Right cardiac atrium (tissue), 5 donors: ENCODE data around the gene SYNPO2. TPM values are rescaled to one million over a fixed set of nuclear protein-coding genes. Genes with fewer than 3 reads are reported as not detected.
"Not testable (repeated sequence)": the region's sequence is repeated elsewhere in the genome, so short reads cannot be mapped to it uniquely, and the experiment has no call there.

Source experiments
- ATAC-seq, 2 donors: fragments of 200-7000 bp; cut with Tn5 transposase; one replicate each; pipeline versions ENCODE4 v1.8.0 to v1.9.1; 2020; ENCODE audit warnings: moderate library complexity in 2 of 2, mild to moderate bottlenecking in 1 of 2
- DNase-seq, 3 donors: peaks; one replicate each; pipeline ENCODE4 v3.0.0-alpha.2; 2020
- H3K27ac ChIP-seq: one replicate; pipeline ENCODE4 v1.5.1; 2013; ENCODE audit warnings: mild to moderate bottlenecking, low read length, control low read depth, moderate library complexity
- H3K27me3 ChIP-seq: one replicate; pipeline ENCODE4 v1.6.1; 2013; ENCODE audit not compliant: control insufficient read depth, insufficient read depth
- H3K4me1 ChIP-seq: one replicate; pipeline ENCODE4 v1.6.1; 2013; ENCODE audit warnings: low read length; ENCODE audit not compliant: control insufficient read depth, insufficient read depth
- H3K4me3 ChIP-seq: one replicate; pipeline ENCODE4 v1.5.1; 2013; ENCODE audit warnings: low read length, control low read depth
- H3K9me3 ChIP-seq: one replicate; pipeline ENCODE4 v1.6.1; 2013; ENCODE audit warnings: low read length; ENCODE audit not compliant: control insufficient read depth
- WGBS: extraction: QIAGEN DNeasy Blood & Tissue Kit; methylation state at CpG from one replicate; pipeline ENCODE4 v1.1.7; 2013; 5-methylcytosine and 5-hydroxymethylcytosine counted together
- intact Hi-C, 4 donors: fragments of 100-400 bp; cut with DNase I; formaldehyde crosslinking; loops; one replicate each; pipeline versions ENCODE4 v1.11.0 to v1.14.0; 2022 to 2023
- polyA plus RNA-seq: library from polyadenylated mRNA; stranded (reverse); fragments of 200-250 nt; gene quantifications from one replicate; pipeline ENCODE4 v1.2.3, GENCODE V29; 2013
- total RNA-seq, 4 donors: library from RNA; stranded (reverse); fragmentation: NEBNext Ultra II Directional; extraction: Animal tissue kit (Norgen Biotek cat#: 25700); gene quantifications; one replicate each; pipeline ENCODE4 v1.2.1, GENCODE V29; 2021
- donor health status: healthy with polysubstance abuse.
- donor health status: DM: no; HTN: yes; CAD: no.
- donor health status: DM: no; HTN: no; CAD: no.
- donor health status: DM: no; HTN: yes; CAD: no; lungs with severe emphysema.
- donor health status: DM: yes; HTN: yes; CAD: no.

Gene SYNPO2
- total and polyA plus RNA-seq, 5 donors = 29.6 to 134 (median 113) TPM

DNA sequence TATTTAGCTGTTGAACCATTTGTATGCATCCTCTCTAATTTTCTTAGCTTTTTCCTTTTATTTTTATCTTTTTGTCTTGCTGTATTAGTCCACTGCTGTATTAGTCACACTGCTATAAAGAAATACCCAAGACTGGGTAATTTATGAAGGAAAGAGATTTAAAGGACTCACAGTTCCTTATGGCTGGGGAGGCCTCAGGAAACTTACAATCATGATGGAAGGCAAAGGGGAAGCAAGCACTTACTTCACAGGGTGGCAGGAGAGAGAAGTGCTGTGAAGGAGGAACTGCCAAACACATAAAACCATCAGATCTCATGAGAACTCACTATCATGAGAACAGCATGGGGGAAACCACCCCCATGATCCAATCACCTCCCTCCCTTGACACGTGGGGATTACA lies 114.3 kb downstream of the SYNPO2 start:
- H3K4me1 ChIP-seq, intact Hi-C loops: not testable (repeated sequence)

DNA sequence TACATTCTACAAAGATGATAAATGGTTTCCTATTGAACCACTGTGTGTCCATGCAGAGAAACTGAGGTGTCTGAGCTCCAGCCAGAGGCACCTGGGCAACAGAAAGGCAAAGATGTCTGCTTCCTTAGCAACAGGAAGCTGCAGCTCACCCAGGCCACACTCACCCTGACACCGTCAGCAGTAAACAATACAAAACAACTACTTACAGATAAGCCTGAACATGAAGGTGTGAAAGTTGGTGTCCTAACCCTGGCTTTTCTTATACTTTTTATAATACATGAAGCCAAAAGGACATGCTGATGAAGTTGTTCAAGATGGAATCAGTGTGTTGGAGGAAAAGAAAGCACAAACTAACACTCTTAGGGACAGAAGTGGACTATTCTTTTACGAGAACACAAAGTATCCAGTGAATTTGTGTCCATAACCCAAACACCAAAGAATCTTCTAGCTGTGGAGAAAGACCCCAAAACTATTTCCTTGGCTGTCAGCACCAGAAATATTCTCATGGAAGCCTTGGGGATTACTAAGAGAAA lies 117.3 kb downstream of the SYNPO2 start:
- intact Hi-C loops = no loop called here

More for the DNA sequence above, 114.3 kb downstream of the SYNPO2 start:
- H3K27ac ChIP-seq, H3K27me3 ChIP-seq, DNase-seq, ATAC-seq, H3K4me3 ChIP-seq, H3K9me3 ChIP-seq: not testable (repeated sequence)
- WGBS = 13% methylated on average over 1 of the region's 1 CpG

DNA sequence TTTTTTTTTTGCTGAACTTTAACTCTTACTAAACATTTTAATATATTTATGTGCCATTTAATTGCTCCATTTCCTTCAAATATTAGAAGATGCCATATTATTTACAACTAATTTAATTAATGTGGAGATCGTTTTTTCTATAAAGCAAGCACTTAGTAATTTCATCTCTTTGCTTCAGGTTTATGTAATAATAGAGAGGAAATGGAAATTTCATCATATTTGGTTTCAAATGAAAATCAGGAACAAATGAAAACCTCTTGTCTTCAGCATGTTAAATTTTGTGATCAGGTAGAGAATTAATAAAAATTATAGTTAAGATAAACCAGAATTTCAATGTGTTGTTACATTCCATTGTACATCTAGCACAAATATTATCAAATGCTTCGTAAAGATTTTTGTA lies 120.1 kb downstream of the SYNPO2 start:
- WGBS = 77% methylated on average over 2 of the region's 2 CpGs

More for the DNA sequence above, 117.3 kb downstream of the SYNPO2 start:
- Histone ChIP-seq H3K9me3 (no peaks in the 10 kb centered on the region), H3K4me3 (no peak overlapping the region), H3K4me1 (peaks cover 4% of the 10 kb centered on the region), H3K27me3 (no peaks in the 10 kb centered on the region), H3K27ac (peak overlapping the region; percentile 64)
- DNase-seq (no peak), ATAC-seq (peak; percentile 48 to 49)
- 35% methylated on average over 2 of the region's 2 CpGs for WGBS

DNA sequence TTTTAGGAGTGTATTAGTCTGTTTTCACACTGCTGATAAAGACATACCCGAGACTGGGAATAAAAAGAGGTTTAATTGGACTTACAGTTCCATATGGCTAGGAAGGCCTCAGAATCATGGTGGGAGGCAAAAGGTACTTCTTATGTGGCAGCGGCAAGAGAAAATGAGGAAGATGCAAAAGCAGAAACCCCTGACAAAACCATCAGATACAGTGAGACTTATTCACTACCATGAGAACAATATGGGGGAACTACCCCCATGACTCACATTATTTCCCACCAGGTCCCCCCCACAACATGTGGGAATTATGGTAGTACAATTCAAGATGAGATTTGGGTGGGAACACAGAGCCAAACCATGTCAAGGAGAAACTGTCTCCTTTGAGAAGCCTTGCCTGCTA lies 121.6 kb downstream of the SYNPO2 start:
- WGBS = 87% methylated on average over 2 of the region's 2 CpGs
- H3K4me3 ChIP-seq, H3K9me3 ChIP-seq, intact Hi-C loops, H3K27me3 ChIP-seq, H3K4me1 ChIP-seq, ATAC-seq, DNase-seq: not testable (repeated sequence)
- H3K27ac ChIP-seq = peak overlapping the region; percentile 45

More for the DNA sequence above, 120.1 kb downstream of the SYNPO2 start:
- no peak overlapping the region for H3K4me3 ChIP-seq
- H3K9me3 ChIP-seq = no peaks in the 10 kb centered on the region
- no peak overlapping the region for H3K27ac ChIP-seq
- H3K27me3 ChIP-seq = no peaks in the 10 kb centered on the region
- intact Hi-C loops = no loop called here
- H3K4me1 ChIP-seq = peaks cover 7% of the 10 kb centered on the region
- ATAC-seq (no peak), DNase-seq (no peak)

DNA sequence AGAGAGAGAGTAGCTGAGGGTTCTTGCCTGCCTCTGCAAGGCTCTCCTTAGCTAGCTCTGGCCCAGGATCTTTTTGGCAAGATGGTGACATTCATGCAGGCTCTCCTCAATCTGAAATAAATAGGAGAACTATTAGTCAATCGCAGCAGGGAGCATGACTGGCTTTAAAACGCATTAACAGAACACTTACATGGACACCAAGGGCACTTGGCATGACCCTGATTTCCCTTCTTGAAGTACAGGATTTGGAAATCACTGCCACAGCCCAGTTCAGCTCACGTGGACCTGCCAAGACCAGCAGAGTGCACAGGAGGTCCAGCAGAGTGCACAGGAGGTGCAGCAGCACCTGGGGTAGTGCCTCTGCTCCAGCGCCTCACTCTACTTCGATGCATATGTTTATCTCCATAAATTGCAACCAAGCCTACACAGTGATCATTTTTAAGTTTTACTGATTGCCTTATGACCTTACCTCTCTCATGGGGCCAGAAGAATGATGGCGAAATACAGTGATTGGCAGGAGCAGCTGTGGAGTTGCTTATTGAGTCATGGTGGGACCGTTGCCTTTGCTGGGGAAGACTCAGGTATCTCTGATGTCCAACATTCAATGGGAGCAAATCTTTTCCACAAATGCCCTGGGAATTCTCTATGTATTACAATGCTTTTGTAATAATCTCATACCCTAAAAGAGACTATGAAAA lies 122.4 kb downstream of the SYNPO2 start:
- H3K27me3 ChIP-seq = no peaks in the 10 kb centered on the region

DNA sequence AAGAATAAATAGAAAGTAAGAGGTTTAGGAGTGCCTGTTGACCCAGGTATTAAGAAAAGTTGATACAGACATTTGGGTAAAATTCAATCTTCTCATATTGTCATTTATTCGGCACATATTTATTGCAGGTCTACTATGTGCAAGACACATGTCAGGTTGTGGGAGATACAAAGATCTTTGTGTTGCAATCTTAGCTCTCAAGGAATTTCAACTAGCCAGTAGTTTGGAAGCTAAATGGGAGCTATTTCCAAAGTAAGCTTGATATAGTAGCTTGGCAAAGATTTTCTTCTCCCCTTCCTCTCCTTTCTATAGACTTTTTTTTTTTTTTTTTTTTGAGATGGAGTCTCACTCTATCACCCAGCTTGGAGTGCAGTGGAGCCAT lies 122.9 kb downstream of the SYNPO2 start:
- no peak overlapping the region for H3K4me3 ChIP-seq
- intact Hi-C loops = no loop called here
- H3K27ac ChIP-seq = no peak overlapping the region
- 97% methylated on average over 1 of the region's 1 CpG for WGBS
- ATAC-seq (no peak), DNase-seq (no peak)
- H3K4me1 ChIP-seq = peaks cover 5% of the 10 kb centered on the region
- H3K9me3 ChIP-seq = no peaks in the 10 kb centered on the region
- no peaks in the 10 kb centered on the region for H3K27me3 ChIP-seq

More for the DNA sequence above, 122.4 kb downstream of the SYNPO2 start:
- 56% methylated on average over 7 of the region's 7 CpGs for WGBS
- DNase-seq (peak in 1 of 3 donors; percentile 39), ATAC-seq (peak; percentile 72 to 81)
- Histone ChIP-seq H3K4me1 (peaks cover 5% of the 10 kb centered on the region), H3K9me3 (no peaks in the 10 kb centered on the region), H3K4me3 (no peak overlapping the region), H3K27ac (peak overlapping the region; percentile 91)
- intact Hi-C loops = no loop called here

DNA sequence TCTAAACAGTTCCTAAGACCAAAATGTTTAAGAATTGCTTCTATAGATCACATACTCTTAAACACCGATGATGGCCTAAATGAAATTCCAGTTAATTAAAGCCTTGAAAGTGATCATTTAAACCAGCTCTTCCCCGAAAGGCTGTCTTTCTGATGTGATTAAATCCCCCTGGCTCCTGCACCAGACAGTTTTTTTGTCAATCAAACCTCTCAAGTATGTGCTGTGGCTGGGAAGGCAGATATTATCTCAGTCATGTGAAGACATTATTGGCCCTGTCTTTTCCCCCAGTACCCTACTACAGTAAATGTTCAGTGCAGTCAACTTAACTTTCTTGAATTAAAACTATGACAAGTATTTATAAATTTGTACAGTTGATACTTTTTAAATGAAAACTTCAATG lies 126.0 kb downstream of the SYNPO2 start:
- DNase-seq (no peak), ATAC-seq (no peak)
- peaks cover 5% of the 10 kb centered on the region for H3K4me1 ChIP-seq
- 75% methylated on average over 2 of the region's 2 CpGs for whole genome bisulfite sequencing
- H3K27ac ChIP-seq = no peak overlapping the region
- H3K27me3 ChIP-seq = no peaks in the 10 kb centered on the region
- H3K9me3 ChIP-seq = no peaks in the 10 kb centered on the region
- no peak overlapping the region for H3K4me3 ChIP-seq
- intact Hi-C loops = no loop called here

DNA sequence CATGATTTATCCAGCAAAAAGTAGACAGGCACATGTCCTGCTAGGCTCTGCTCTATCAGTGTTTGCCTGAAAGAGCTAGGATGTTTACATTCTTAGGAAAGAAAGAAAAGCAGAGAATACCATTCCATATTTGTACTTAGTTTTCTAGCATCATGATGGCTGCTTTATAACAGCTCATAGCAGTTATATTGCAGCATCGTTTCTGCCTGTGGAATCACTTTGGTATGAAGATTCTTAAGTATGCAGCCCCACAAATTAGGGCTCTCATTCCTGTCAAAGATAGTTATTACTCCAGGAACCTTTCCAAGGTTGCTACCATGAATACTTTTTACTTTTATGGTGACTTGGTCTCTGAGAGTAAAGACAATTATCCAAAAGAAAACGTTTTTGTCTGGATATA lies 128.0 kb downstream of the SYNPO2 start:
- H3K4me1 ChIP-seq = peaks cover under 1% of the 10 kb centered on the region

DNA sequence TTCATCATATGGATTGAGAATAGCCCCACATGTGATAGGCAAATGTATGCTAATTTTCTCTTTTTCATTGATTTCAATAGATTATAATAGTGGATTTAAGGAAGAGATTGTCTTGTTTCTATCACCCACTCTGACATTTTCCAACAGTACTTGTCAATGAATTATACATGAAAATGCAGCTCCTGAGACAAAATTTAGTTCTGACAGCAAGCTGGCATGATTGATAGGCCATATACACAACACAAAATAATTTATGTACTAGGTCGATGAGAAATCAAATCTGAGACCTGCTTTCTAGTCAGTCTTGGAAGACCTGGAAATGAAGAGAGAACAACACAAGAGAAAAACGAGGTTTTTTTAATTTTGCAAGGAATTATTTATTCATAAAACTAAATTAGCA lies 129.0 kb downstream of the SYNPO2 start:
- intact Hi-C loops = no loop called here
- DNase-seq (no peak), ATAC-seq (no peak)
- no peaks in the 10 kb centered on the region for H3K27me3 ChIP-seq
- no peaks in the 10 kb centered on the region for H3K9me3 ChIP-seq
- H3K4me3 ChIP-seq = no peak overlapping the region
- no peak overlapping the region for H3K27ac ChIP-seq
- WGBS = 83% methylated on average over 2 of the region's 2 CpGs
- H3K4me1 ChIP-seq = peaks cover 2% of the 10 kb centered on the region

More for the DNA sequence above, 128.0 kb downstream of the SYNPO2 start:
- DNase-seq = no peak
- H3K4me3 ChIP-seq = no peak overlapping the region
- no peak overlapping the region for H3K27ac ChIP-seq
- ATAC-seq = no peak
- WGBS = 26% methylated on average over 2 of the region's 2 CpGs
- H3K9me3 ChIP-seq = no peaks in the 10 kb centered on the region
- H3K27me3 ChIP-seq = no peaks in the 10 kb centered on the region
- intact Hi-C loops = no loop called here

DNA sequence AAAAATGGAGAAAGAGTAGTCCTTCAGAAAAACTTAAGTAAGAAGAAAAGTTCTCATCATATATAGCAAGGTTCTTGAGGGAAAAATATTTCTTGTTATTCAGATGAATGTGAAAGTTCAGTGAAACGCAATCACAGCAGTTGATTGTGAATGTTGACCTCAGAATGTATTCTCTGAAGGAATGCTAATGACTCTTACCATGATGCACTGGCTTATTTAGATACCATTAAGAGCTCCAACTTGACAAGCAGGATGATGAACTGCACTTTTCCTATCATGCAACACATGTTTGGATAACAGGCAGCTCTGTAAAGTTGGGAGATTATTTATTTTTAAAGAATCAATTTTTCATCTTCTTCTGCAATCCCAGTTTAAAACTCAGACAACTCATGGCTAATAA lies 131.5 kb downstream of the SYNPO2 start:
- H3K9me3 ChIP-seq = no peaks in the 10 kb centered on the region
- intact Hi-C loops = no loop called here
- no peak overlapping the region for H3K4me3 ChIP-seq
- DNase-seq (no peak), ATAC-seq (no peak)
- no peak overlapping the region for H3K27ac ChIP-seq
- 36% methylated on average over 1 of the region's 1 CpG for WGBS
- H3K4me1 ChIP-seq = peaks cover 2% of the 10 kb centered on the region
- no peaks in the 10 kb centered on the region for H3K27me3 ChIP-seq

DNA sequence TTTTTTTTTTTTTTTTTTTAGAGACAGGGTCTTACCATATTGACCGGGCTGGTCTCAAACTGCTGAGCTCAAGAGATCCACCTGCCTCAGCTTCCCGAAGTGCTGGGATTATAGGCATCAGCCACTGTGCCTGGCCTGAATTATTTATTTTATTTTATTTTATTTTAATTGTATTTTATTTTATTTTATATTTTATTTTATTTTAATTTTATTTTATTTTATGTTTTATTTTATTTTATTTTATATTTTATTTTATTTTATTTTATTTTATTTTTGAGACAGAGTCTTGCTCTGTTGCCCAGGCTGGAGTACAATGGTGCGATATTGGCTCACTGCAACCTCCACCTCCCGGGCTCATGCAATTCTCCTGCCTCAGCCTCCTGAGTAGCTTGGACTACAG lies 133.9 kb downstream of the SYNPO2 start:
- H3K27ac ChIP-seq, ATAC-seq, H3K27me3 ChIP-seq, H3K4me1 ChIP-seq, intact Hi-C loops, H3K9me3 ChIP-seq, H3K4me3 ChIP-seq, DNase-seq: not testable (repeated sequence)
- 99% methylated on average over 4 of the region's 4 CpGs for WGBS
